Measurements from ENCODE around the gene HASPIN. TPM values are rescaled to one million over a fixed set of nuclear protein-coding genes. Genes with fewer than 3 reads are reported as not detected.

HASPIN gene
- total and polyA plus RNA-seq, 2 of the 8 experiments (the other 6 are each of a cell fraction or from before 2014, with no cell fraction given), result 7.8 to 29.5 TPM

DNA sequence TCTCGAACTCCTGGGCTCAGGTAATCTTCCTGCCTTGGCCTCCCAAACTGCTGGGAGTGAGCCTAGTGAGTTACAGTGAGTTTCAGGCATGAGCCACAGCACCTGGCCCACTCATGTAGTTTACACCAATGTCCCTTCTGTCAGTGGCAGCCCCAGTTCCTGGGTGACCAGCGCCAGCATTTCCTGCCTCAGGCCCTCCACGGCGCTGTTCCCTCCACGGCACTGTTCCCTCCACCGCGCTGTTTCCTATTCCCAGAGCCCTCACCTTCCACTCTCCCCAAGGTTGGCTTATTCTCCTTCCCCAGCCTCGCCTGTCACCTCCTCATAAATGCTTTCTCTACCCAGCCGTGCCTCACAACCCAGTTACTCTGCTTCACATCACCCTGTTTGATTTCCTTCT is 44.6 kb downstream of the HASPIN start (continued):
- TF ChIP-seq, protein P1, sequence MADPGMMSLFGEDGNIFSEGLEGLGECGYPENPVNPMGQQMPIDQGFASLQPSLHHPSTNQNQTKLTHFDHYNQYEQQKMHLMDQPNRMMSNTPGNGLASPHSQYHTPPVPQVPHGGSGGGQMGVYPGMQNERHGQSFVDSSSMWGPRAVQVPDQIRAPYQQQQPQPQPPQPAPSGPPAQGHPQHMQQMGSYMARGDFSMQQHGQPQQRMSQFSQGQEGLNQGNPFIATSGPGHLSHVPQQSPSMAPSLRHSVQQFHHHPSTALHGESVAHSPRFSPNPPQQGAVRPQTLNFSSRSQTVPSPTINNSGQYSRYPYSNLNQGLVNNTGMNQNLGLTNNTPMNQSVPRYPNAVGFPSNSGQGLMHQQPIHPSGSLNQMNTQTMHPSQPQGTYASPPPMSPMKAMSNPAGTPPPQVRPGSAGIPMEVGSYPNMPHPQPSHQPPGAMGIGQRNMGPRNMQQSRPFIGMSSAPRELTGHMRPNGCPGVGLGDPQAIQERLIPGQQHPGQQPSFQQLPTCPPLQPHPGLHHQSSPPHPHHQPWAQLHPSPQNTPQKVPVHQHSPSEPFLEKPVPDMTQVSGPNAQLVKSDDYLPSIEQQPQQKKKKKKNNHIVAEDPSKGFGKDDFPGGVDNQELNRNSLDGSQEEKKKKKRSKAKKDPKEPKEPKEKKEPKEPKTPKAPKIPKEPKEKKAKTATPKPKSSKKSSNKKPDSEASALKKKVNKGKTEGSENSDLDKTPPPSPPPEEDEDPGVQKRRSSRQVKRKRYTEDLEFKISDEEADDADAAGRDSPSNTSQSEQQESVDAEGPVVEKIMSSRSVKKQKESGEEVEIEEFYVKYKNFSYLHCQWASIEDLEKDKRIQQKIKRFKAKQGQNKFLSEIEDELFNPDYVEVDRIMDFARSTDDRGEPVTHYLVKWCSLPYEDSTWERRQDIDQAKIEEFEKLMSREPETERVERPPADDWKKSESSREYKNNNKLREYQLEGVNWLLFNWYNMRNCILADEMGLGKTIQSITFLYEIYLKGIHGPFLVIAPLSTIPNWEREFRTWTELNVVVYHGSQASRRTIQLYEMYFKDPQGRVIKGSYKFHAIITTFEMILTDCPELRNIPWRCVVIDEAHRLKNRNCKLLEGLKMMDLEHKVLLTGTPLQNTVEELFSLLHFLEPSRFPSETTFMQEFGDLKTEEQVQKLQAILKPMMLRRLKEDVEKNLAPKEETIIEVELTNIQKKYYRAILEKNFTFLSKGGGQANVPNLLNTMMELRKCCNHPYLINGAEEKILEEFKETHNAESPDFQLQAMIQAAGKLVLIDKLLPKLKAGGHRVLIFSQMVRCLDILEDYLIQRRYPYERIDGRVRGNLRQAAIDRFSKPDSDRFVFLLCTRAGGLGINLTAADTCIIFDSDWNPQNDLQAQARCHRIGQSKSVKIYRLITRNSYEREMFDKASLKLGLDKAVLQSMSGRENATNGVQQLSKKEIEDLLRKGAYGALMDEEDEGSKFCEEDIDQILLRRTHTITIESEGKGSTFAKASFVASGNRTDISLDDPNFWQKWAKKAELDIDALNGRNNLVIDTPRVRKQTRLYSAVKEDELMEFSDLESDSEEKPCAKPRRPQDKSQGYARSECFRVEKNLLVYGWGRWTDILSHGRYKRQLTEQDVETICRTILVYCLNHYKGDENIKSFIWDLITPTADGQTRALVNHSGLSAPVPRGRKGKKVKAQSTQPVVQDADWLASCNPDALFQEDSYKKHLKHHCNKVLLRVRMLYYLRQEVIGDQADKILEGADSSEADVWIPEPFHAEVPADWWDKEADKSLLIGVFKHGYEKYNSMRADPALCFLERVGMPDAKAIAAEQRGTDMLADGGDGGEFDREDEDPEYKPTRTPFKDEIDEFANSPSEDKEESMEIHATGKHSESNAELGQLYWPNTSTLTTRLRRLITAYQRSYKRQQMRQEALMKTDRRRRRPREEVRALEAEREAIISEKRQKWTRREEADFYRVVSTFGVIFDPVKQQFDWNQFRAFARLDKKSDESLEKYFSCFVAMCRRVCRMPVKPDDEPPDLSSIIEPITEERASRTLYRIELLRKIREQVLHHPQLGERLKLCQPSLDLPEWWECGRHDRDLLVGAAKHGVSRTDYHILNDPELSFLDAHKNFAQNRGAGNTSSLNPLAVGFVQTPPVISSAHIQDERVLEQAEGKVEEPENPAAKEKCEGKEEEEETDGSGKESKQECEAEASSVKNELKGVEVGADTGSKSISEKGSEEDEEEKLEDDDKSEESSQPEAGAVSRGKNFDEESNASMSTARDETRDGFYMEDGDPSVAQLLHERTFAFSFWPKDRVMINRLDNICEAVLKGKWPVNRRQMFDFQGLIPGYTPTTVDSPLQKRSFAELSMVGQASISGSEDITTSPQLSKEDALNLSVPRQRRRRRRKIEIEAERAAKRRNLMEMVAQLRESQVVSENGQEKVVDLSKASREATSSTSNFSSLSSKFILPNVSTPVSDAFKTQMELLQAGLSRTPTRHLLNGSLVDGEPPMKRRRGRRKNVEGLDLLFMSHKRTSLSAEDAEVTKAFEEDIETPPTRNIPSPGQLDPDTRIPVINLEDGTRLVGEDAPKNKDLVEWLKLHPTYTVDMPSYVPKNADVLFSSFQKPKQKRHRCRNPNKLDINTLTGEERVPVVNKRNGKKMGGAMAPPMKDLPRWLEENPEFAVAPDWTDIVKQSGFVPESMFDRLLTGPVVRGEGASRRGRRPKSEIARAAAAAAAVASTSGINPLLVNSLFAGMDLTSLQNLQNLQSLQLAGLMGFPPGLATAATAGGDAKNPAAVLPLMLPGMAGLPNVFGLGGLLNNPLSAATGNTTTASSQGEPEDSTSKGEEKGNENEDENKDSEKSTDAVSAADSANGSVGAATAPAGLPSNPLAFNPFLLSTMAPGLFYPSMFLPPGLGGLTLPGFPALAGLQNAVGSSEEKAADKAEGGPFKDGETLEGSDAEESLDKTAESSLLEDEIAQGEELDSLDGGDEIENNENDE (IDR thresholded peaks at IDR 0.05; ENCODE audit: insufficient replicate concordance, low read length), result no peak
- TF ChIP-seq MAFK (IDR thresholded peaks at IDR 0.05; ENCODE audit: low read depth, low read length), result no peak
- TF ChIP-seq SP1 (IDR thresholded peaks at IDR 0.05; ENCODE audit: low read depth, low read length), result no peak
- no peak for TF ChIP-seq RAD21 (IDR thresholded peaks at IDR 0.05 in 1 of 2, conservative IDR thresholded peaks at IDR 0.05 in 1 of 2; ENCODE audit: low read depth in 2 of 2, low read length in 2 of 2)
- no peak for TF ChIP-seq KDM4A (IDR thresholded peaks at IDR 0.05; ENCODE audit: low read depth, low read length, severe bottlenecking)
- TF ChIP-seq HDAC6 (IDR thresholded peaks at IDR 0.05; ENCODE audit: low read depth, low read length), result no peak
- TF ChIP-seq ASH2L (IDR thresholded peaks at IDR 0.05; ENCODE audit: low read length), result no peak
- TF ChIP-seq RXRA (IDR thresholded peaks at IDR 0.05; ENCODE audit: insufficient read depth, low read depth, low read length), result no peak
- TF ChIP-seq, protein P2, sequence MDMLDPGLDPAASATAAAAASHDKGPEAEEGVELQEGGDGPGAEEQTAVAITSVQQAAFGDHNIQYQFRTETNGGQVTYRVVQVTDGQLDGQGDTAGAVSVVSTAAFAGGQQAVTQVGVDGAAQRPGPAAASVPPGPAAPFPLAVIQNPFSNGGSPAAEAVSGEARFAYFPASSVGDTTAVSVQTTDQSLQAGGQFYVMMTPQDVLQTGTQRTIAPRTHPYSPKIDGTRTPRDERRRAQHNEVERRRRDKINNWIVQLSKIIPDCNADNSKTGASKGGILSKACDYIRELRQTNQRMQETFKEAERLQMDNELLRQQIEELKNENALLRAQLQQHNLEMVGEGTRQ (IDR thresholded peaks at IDR 0.05; ENCODE audit: low read length), result no peak

Measured in H1 (cell line).